Measurements from ENCODE around the gene C1QTNF1.

C1QTNF1 gene

DNA sequence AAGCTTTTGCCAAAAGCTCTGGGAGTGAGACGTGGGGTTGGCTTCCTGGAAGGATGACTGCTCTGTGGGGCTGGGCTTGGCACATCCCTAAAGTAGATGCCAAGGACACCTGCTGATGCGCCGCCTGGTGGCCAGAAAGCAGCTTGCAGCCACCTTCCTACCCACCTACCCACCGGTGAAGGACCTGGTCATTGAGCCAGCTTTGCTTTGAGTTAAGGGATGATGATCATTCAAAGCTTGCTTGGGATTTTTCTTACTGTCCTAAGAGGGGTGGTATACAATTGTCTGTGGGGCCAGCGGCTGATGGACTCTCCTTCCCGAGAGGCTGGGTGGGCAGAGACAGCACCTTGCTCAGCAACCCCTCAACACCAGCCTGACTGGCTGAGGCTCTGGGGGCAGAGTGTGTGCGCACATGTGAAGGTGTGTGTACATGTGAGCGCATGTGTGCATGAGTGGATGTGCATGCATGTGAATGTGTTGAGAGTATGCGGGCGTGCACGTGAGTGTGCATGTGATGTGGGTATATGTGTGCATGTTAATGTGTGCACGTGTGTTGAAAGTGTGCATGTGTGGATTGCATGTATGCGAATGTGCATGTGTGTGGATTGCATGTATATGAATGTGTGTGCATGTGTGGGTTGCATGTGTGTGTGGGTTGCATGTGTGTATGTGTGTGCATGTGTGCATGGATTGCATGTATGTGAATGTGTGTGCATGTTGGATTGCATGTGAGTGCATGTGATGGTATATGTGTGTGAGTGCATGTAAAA is 18.6 kb downstream of the C1QTNF1 start:
- no peak for DNase-seq

- no peak for DNase-seq
Observed at GRCh38 chr17:79043191-79043930, 19.4 kb downstream of the C1QTNF1 start.

- no peak for DNase-seq
Observed at GRCh38 chr17:79043931-79044320, 20.0 kb downstream of the C1QTNF1 start.

DNA sequence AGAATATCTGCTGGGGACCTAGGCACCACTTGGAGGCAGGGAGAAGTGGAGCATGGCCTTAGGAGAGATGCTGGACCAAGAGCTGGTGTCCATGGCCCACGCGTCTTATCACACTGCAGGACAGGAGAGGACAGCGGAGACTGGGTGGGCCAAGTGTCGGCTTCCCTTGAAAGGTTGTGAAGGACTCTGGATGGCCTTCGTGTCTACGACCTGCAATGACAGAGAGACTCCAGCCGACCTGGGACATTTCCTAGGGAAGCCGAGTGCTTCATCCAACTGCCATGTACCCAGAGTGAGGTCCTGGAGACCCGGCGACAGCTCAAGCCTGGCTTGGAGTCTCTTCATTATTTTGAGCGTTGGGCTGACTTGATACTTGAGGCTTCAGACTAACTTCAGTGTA is 20.5 kb downstream of the C1QTNF1 start:
- no peak for DNase-seq

DNA sequence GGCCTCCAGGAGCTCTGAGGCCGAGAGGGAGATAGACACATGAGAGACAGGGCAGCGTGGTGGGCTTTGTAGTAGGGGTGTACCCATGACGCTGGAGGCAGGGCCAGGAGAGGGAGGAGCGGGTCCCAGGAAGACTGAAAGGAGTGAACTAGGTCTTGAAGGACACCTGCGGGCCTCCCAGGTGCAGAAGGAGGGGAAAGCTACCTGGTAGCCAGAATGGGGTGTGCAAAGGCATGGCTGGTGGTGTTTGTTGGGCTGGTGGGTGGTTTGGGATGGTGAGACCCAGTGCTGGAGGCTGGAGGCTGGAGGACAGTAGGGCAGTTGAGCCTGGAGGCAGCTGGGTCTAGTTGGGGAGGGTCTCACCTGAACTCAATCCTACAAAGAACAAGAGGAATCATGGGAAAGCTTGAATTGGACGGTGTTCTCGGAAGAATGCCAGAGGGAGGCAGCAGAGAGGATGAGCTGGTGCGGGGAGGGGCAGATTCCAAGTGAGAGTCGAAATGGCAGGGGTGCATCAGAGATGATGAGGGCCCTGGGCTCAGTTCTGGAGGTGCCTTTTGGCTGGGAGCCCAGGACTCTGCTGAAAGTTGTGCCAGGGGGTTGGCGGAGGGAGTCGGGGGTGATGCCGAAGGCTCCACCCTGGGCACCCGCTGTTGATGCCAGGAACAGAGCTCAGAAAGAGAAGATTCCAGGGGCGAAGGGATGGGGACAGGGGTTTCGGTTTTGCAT is 21.2 kb downstream of the C1QTNF1 start:
- DNase-seq, result no peak

GRCh38 chr17:79045842-79046196 is 21.9 kb downstream of the C1QTNF1 start:
- DNase-seq, result no peak

GRCh38 chr17:79046197-79046915 is 22.4 kb downstream of the C1QTNF1 start:
- no peak for DNase-seq

GRCh38 chr17:79046916-79047280 is 22.9 kb downstream of the C1QTNF1 start:
- DNase-seq, result no peak

DNA sequence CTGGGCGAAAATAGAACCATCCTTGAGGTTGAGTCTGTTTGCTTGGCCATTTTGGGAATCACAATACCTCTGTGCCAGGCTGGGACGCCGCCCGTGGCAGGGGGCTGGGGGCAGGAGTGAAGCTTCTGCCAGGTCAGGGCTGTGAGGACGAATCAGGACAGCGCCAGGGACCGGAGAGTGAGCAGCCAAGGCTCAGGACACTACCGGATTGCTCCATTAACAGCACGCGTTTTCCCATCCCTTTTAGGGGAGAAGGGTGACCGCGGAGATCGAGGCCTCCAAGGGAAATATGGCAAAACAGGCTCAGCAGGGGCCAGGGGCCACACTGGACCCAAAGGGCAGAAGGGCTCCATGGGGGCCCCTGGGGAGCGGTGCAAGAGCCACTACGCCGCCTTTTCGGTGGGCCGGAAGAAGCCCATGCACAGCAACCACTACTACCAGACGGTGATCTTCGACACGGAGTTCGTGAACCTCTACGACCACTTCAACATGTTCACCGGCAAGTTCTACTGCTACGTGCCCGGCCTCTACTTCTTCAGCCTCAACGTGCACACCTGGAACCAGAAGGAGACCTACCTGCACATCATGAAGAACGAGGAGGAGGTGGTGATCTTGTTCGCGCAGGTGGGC is 23.4 kb downstream of the C1QTNF1 start:
- DNase-seq, result no peak

- no peak for DNase-seq
Observed at GRCh38 chr17:79047923-79048825, 24.2 kb downstream of the C1QTNF1 start.

GRCh38 chr17:79048826-79049755 is 25.1 kb downstream of the C1QTNF1 start:
- no peak for DNase-seq

GRCh38 chr17:79049821-79050220 is 25.9 kb downstream of the C1QTNF1 start:
- DNase-seq, result no peak

- DNase-seq, result no peak
Observed at GRCh38 chr17:79050551-79050950, 26.6 kb downstream of the C1QTNF1 start.

- no peak for DNase-seq
Observed at GRCh38 chr17:79051306-79051705, 27.3 kb downstream of the C1QTNF1 start.

GRCh38 chr17:79052131-79052530 is 28.2 kb downstream of the C1QTNF1 start:
- no peak for DNase-seq

DNA sequence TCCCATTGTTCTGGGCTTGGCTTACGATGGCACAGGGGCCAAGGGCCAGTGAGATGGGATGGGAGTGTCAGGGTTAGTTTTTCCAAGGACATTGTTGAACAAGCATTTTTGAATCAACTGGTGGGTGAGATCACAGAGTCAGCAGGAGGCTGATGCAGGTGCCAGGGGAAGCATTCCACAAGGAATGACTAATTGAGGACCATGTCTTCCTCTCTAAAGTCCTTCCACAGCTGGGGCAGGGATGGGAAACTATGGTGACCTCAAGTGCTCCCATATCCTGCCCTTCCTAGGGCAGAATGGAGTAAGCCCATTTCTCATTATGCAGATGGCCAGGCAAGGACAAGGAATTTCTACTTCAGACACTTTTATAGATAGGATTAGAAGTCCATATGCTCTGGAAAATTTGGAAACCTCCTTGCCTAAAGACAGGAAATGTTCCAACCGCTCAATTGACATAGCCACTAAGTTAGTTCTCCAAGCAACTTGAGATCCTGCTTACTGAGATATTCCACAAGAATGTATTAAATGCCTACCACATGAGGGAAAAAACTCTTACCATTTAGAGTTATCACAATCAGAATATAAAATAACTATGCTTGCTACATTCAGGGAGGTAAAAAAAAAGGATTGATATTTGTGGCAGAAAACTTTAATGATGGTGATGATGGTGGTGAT is 29.4 kb downstream of the C1QTNF1 start:
- no peak for DNase-seq

- no peak for DNase-seq
Observed at GRCh38 chr17:79054200-79054960, 30.4 kb downstream of the C1QTNF1 start.

DNA sequence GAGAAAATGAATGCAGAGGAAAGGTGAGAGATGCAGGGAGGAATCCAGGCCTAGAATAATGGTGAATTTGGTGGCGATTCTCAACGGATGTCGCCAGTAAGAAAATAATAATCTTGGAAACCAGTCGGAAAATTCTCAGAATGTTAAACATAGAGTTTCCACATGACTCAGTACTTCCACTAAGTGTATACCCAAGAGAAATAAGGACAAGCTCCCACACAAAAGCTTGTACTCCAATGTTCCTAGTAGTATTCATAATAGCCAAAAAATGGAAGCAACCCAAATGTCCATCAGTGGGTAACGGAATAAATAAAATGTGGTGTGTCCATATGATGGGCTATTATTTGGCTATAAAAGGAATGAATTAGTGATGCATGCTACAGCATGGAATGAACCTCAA is 31.2 kb downstream of the C1QTNF1 start:
- no peak for DNase-seq

- no peak for DNase-seq
Observed at GRCh38 chr17:79057737-79058385, 33.9 kb downstream of the C1QTNF1 start.

Data from amniotic stem cell (primary cell).